Duodenal mucosa (tissue), 2 donors: Measurements from ENCODE around the gene GSTM5.
"Not testable (repeated sequence)": the region's sequence is repeated elsewhere in the genome, so short reads cannot be mapped to it uniquely, and the experiment has no call there.

Experiments used
- H3K27ac ChIP-seq: one replicate; pipeline ENCODE4 v1.7.0; 2013; ENCODE audit warnings: low read depth, low read length
- H3K27me3 ChIP-seq, 2 donors: one replicate each; pipeline ENCODE4 v1.7.0; 2013; ENCODE audit warnings: low read length in 2 of 2, control low read depth in 1 of 2; ENCODE audit not compliant: insufficient read depth in 2 of 2, control insufficient read depth in 1 of 2
- H3K36me3 ChIP-seq, 2 donors: one replicate each; pipeline ENCODE4 v1.7.0; 2013; ENCODE audit warnings: low read length in 2 of 2, control low read depth in 1 of 2; ENCODE audit not compliant: insufficient read depth in 2 of 2, control insufficient read depth in 1 of 2
- H3K4me1 ChIP-seq, 2 donors: one replicate each; pipeline ENCODE4 v1.7.0; 2013; ENCODE audit warnings: low read length in 2 of 2, control low read depth in 1 of 2; ENCODE audit not compliant: insufficient read depth in 2 of 2, control insufficient read depth in 1 of 2
- H3K4me3 ChIP-seq, 2 donors: one replicate each; pipeline ENCODE4 v1.7.0; 2013; ENCODE audit warnings: low read length in 2 of 2, low read depth in 1 of 2
- H3K9ac ChIP-seq, 2 donors: one replicate each; pipeline ENCODE4 v1.7.0; 2013; ENCODE audit warnings: low read length in 2 of 2, low read depth in 1 of 2
- H3K9me3 ChIP-seq, 2 donors: one replicate each; pipeline ENCODE4 v1.7.0; 2013; ENCODE audit warnings: low read length in 2 of 2, control low read depth in 1 of 2; ENCODE audit not compliant: control insufficient read depth in 1 of 2

The GSTM5 gene

GRCh38 chr1:109748311-109748710 is 36.3 kb downstream of the GSTM5 start:
- not testable (repeated sequence) for H3K27ac ChIP-seq, H3K27me3 ChIP-seq, H3K4me3 ChIP-seq, H3K9me3 ChIP-seq, H3K9ac ChIP-seq, H3K4me1 ChIP-seq
- H3K36me3 ChIP-seq, result peaks cover 30 to 46% of the 10 kb centered on the region in 2 donors

GRCh38 chr1:109749221-109749620 is 37.2 kb downstream of the GSTM5 start:
- Histone ChIP-seq H3K36me3 (peaks cover 35 to 55% of the 10 kb centered on the region in 2 donors), H3K9ac (no peak overlapping the region), H3K9me3 (peaks cover 0 to 7% of the 10 kb centered on the region in 2 donors), H3K4me3 (no peak overlapping the region), H3K27ac (no peak overlapping the region), H3K4me1 (no peaks in the 10 kb centered on the region), H3K27me3 (no peaks in the 10 kb centered on the region)

GRCh38 chr1:109750241-109750882 is 38.3 kb downstream of the GSTM5 start:
- H3K27ac ChIP-seq, result no peak overlapping the region
- no peak overlapping the region for H3K9ac ChIP-seq
- no peak overlapping the region for H3K4me3 ChIP-seq
- peaks cover 0 to 7% of the 10 kb centered on the region in 2 donors for H3K9me3 ChIP-seq
- H3K36me3 ChIP-seq, result peaks cover 41 to 66% of the 10 kb centered on the region in 2 donors
- no peaks in the 10 kb centered on the region for H3K27me3 ChIP-seq
- no peaks in the 10 kb centered on the region for H3K4me1 ChIP-seq

- Histone ChIP-seq H3K27me3 (no peaks in the 10 kb centered on the region), H3K4me3 (no peak overlapping the region), H3K27ac (no peak overlapping the region), H3K9me3 (peaks cover 0 to 7% of the 10 kb centered on the region in 2 donors), H3K9ac (no peak overlapping the region), H3K4me1 (no peaks in the 10 kb centered on the region), H3K36me3 (peaks cover 44 to 71% of the 10 kb centered on the region in 2 donors)
Observed at GRCh38 chr1:109750920-109751319, 38.9 kb downstream of the GSTM5 start.

- no peak overlapping the region for H3K27ac ChIP-seq
- peaks cover 0 to 7% of the 10 kb centered on the region in 2 donors for H3K9me3 ChIP-seq
- H3K27me3 ChIP-seq, result no peaks in the 10 kb centered on the region
- no peak overlapping the region for H3K9ac ChIP-seq
- H3K36me3 ChIP-seq, result peaks cover 46 to 79% of the 10 kb centered on the region in 2 donors
- H3K4me1 ChIP-seq, result no peaks in the 10 kb centered on the region
- H3K4me3 ChIP-seq, result no peak overlapping the region
Observed at GRCh38 chr1:109751531-109752260, 39.6 kb downstream of the GSTM5 start.

- Histone ChIP-seq H3K4me1 (peaks cover 0 to 6% of the 10 kb centered on the region in 2 donors), H3K4me3 (no peak overlapping the region), H3K9ac (no peak overlapping the region), H3K36me3 (peaks cover 65 to 95% of the 10 kb centered on the region in 2 donors), H3K27ac (no peak overlapping the region), H3K27me3 (no peaks in the 10 kb centered on the region), H3K9me3 (peaks cover 0 to 2% of the 10 kb centered on the region in 2 donors)
Observed at GRCh38 chr1:109754738-109755137, 42.7 kb downstream of the GSTM5 start.

GRCh38 chr1:109756325-109756724 is 44.3 kb downstream of the GSTM5 start:
- H3K9ac ChIP-seq, H3K27ac ChIP-seq, H3K9me3 ChIP-seq, H3K27me3 ChIP-seq, H3K4me3 ChIP-seq: not testable (repeated sequence)
- peaks cover 58 to 94% of the 10 kb centered on the region in 2 donors for H3K36me3 ChIP-seq
- H3K4me1 ChIP-seq, result peaks cover 9 to 22% of the 10 kb centered on the region in 2 donors

GRCh38 chr1:109756848-109757521 is 44.9 kb downstream of the GSTM5 start:
- Histone ChIP-seq H3K9ac (no peak overlapping the region), H3K4me3 (no peak overlapping the region), H3K27me3 (no peaks in the 10 kb centered on the region), H3K27ac (no peak overlapping the region), H3K4me1 (peaks cover 15 to 27% of the 10 kb centered on the region in 2 donors), H3K9me3 (no peaks in the 10 kb centered on the region), H3K36me3 (peaks cover 54 to 92% of the 10 kb centered on the region in 2 donors)

GRCh38 chr1:109757936-109758786 is 46.1 kb downstream of the GSTM5 start:
- Histone ChIP-seq H3K9ac (no peak overlapping the region), H3K27ac (no peak overlapping the region), H3K4me1 (peaks cover 23 to 31% of the 10 kb centered on the region in 2 donors), H3K4me3 (no peak overlapping the region), H3K36me3 (peaks cover 45 to 81% of the 10 kb centered on the region in 2 donors), H3K9me3 (no peaks in the 10 kb centered on the region), H3K27me3 (no peaks in the 10 kb centered on the region)
